ENCODE results near the gene ARHGEF40.

ARHGEF40 gene

DNA sequence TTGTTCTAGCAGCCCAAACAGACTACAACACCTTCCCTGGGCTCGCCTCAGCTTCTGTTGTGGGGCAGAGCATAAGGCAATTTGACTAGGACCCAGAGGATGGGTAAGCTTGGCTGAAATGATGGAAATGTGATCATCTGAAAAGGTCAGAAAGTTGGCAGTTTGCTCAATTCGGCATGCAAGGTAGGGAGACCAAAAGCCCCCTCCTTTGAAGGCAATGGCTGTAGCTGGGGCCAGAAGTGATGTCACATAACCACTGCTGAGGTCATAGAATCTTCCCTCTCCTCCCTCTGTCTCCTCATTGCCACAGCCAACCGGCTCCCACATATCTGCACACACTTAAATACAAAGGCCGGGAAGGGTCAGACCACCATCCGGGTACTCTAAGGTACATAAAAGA lies 40.2 kb upstream of the ARHGEF40 start, which contains the start of gene TPPP2:
TSS of gene TPPP2 (plus strand) at position 301 of the 400 bp plus-strand sequence. CDS start 365 bp downstream, outside the sequence.
- no peak within 1 kb of the TSS for H3K4me2 ChIP-seq (ENCODE audit: low read depth, low read length, poor library complexity, severe bottlenecking)
- H3K79me2 ChIP-seq (ENCODE audit: insufficient read depth, low read length) = no peaks in the 10 kb centered on the region
- no peak within 1 kb of the TSS for H3K9ac ChIP-seq (ENCODE audit: low read length)
- no peaks in the 10 kb centered on the region for H3K27me3 ChIP-seq (ENCODE audit: low read length)
- H4K20me1 ChIP-seq (ENCODE audit: low read depth, low read length) = no peaks in the 10 kb centered on the region
- no peak within 1 kb of the TSS for H3K4me3 ChIP-seq (ENCODE audit: insufficient read depth, low read length, poor library complexity, severe bottlenecking)
- H2AFZ ChIP-seq (ENCODE audit: low read depth, low read length, severe bottlenecking) = no peak within 1 kb of the TSS
- H3F3A ChIP-seq (ENCODE audit: insufficient read depth) = no peaks in the 10 kb centered on the region
- no peak for TF ChIP-seq EZH2phosphoT487 (conservative IDR thresholded peaks at IDR 0.05; ENCODE audit: low read length)
- TF ChIP-seq, protein P1, sequence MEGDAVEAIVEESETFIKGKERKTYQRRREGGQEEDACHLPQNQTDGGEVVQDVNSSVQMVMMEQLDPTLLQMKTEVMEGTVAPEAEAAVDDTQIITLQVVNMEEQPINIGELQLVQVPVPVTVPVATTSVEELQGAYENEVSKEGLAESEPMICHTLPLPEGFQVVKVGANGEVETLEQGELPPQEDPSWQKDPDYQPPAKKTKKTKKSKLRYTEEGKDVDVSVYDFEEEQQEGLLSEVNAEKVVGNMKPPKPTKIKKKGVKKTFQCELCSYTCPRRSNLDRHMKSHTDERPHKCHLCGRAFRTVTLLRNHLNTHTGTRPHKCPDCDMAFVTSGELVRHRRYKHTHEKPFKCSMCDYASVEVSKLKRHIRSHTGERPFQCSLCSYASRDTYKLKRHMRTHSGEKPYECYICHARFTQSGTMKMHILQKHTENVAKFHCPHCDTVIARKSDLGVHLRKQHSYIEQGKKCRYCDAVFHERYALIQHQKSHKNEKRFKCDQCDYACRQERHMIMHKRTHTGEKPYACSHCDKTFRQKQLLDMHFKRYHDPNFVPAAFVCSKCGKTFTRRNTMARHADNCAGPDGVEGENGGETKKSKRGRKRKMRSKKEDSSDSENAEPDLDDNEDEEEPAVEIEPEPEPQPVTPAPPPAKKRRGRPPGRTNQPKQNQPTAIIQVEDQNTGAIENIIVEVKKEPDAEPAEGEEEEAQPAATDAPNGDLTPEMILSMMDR (IDR thresholded peaks at IDR 0.05; ENCODE audit: insufficient read depth, low read length, poor library complexity, severe bottlenecking) = no peak
- H3K27ac ChIP-seq (ENCODE audit: low read depth, low read length) = no peak within 1 kb of the TSS
- no peaks in the 10 kb centered on the region for H3K9me2 ChIP-seq (replicated peaks; ENCODE audit: insufficient read depth, low read length)
- no peaks in the 10 kb centered on the region for H3K9me3 ChIP-seq (ENCODE audit: insufficient read depth, low read length)
- H3K36me3 ChIP-seq (ENCODE audit: low read length) = no peaks in the 10 kb centered on the region

DNA sequence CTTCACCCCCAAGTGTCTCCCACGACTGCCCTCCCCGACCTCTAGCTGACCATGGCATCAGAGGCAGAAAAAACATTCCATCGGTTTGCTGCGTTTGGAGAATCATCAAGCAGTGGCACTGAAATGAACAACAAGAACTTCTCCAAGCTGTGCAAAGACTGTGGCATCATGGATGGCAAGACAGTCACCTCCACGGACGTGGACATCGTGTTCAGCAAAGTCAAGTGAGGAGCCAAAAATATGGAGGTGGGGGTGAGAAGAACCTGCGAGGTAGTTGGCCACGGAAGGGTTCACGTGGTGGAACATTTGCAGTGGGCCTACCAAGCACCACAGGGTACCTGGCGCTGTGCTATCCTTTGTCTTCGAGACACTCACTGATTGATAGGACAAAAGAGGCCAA lies 39.6 kb upstream of the ARHGEF40 start:
- no peaks in the 10 kb centered on the region for H3K27me3 ChIP-seq (ENCODE audit: low read length)
- H3K9me2 ChIP-seq (replicated peaks; ENCODE audit: insufficient read depth, low read length) = no peaks in the 10 kb centered on the region
- H2AFZ ChIP-seq (ENCODE audit: low read depth, low read length, severe bottlenecking) = no peak overlapping the region
- no peak overlapping the region for H3K9ac ChIP-seq (ENCODE audit: low read length)
- no peaks in the 10 kb centered on the region for H3K36me3 ChIP-seq (ENCODE audit: low read length)
- no peaks in the 10 kb centered on the region for H3K79me2 ChIP-seq (ENCODE audit: insufficient read depth, low read length)
- no peaks in the 10 kb centered on the region for H4K20me1 ChIP-seq (ENCODE audit: low read depth, low read length)
- no peak overlapping the region for H3K4me2 ChIP-seq (ENCODE audit: low read depth, low read length, poor library complexity, severe bottlenecking)
- H3F3A ChIP-seq (ENCODE audit: insufficient read depth) = no peaks in the 10 kb centered on the region
- H3K9me3 ChIP-seq (ENCODE audit: insufficient read depth, low read length) = no peaks in the 10 kb centered on the region
- H3K4me3 ChIP-seq (ENCODE audit: insufficient read depth, low read length, poor library complexity, severe bottlenecking) = no peak overlapping the region
- TF ChIP-seq EZH2phosphoT487 (conservative IDR thresholded peaks at IDR 0.05; ENCODE audit: low read length) = no peak
- TF ChIP-seq, protein P1 (IDR thresholded peaks at IDR 0.05; ENCODE audit: insufficient read depth, low read length, poor library complexity, severe bottlenecking) = no peak
- H3K27ac ChIP-seq (ENCODE audit: low read depth, low read length) = no peak overlapping the region

GRCh38 chr14:21032326-21033132 lies 37.6 kb upstream of the ARHGEF40 start:
- TF ChIP-seq EZH2phosphoT487 (conservative IDR thresholded peaks at IDR 0.05; ENCODE audit: low read length) = no peak
- TF ChIP-seq, protein P1 (IDR thresholded peaks at IDR 0.05; ENCODE audit: insufficient read depth, low read length, poor library complexity, severe bottlenecking) = no peak
- Histone ChIP-seq H3K9me3 (ENCODE audit: insufficient read depth, low read length) (no peaks in the 10 kb centered on the region), H3F3A (ENCODE audit: insufficient read depth) (no peaks in the 10 kb centered on the region), H3K9me2 (replicated peaks; ENCODE audit: insufficient read depth, low read length) (no peaks in the 10 kb centered on the region), H3K9ac (ENCODE audit: low read length) (no peak overlapping the region), H3K4me2 (ENCODE audit: low read depth, low read length, poor library complexity, severe bottlenecking) (no peak overlapping the region), H3K4me3 (ENCODE audit: insufficient read depth, low read length, poor library complexity, severe bottlenecking) (no peak overlapping the region), H3K27ac (ENCODE audit: low read depth, low read length) (no peak overlapping the region), H3K79me2 (ENCODE audit: insufficient read depth, low read length) (no peaks in the 10 kb centered on the region), H3K27me3 (ENCODE audit: low read length) (no peaks in the 10 kb centered on the region), H4K20me1 (ENCODE audit: low read depth, low read length) (no peaks in the 10 kb centered on the region), H2AFZ (ENCODE audit: low read depth, low read length, severe bottlenecking) (no peak overlapping the region), H3K36me3 (ENCODE audit: low read length) (no peaks in the 10 kb centered on the region)
